Measurements from ENCODE around the gene BOC.

DNA sequence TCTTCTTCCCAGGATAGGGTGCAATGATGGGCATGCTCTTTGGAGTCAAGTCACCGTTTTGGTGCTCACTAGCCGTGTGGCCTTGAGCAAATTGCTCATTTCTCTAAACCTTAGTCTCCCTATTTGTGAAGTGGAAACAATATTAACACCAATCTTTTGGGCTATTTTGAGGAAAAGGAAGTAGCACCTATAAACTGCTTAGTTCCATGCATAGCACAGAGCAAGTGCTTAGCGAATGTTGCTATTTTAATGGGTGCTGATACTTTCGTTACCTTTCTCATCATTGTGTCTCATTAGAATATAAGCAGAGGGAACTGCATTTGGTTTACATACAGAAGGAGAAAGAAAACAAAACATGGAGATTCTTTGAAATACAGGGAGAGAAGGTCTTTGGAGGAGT is 66.1 kb downstream of the BOC start:
- TF ChIP-seq, protein P1, sequence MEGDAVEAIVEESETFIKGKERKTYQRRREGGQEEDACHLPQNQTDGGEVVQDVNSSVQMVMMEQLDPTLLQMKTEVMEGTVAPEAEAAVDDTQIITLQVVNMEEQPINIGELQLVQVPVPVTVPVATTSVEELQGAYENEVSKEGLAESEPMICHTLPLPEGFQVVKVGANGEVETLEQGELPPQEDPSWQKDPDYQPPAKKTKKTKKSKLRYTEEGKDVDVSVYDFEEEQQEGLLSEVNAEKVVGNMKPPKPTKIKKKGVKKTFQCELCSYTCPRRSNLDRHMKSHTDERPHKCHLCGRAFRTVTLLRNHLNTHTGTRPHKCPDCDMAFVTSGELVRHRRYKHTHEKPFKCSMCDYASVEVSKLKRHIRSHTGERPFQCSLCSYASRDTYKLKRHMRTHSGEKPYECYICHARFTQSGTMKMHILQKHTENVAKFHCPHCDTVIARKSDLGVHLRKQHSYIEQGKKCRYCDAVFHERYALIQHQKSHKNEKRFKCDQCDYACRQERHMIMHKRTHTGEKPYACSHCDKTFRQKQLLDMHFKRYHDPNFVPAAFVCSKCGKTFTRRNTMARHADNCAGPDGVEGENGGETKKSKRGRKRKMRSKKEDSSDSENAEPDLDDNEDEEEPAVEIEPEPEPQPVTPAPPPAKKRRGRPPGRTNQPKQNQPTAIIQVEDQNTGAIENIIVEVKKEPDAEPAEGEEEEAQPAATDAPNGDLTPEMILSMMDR (IDR thresholded peaks at IDR 0.05) = no peak
- TF ChIP-seq POLR2A (IDR thresholded peaks at IDR 0.05) (no peak), POLR2AphosphoS5 (IDR thresholded peaks at IDR 0.05; ENCODE audit: insufficient read depth in 1 of 2, low read depth in 1 of 2) (no peak)
